Thyroid gland (tissue), 4 donors: Measurements from ENCODE around the gene CNBD2. TPM values are rescaled to one million over a fixed set of nuclear protein-coding genes. Genes with fewer than 3 reads are reported as not detected.

Experiments used
- DNase-seq, 2 donors: peaks; one replicate each; pipeline ENCODE4 v3.0.0-alpha.2; 2019
- H3K27ac ChIP-seq, 3 donors: fragments of 200-600 bp; sonication (generic); 1 replicate in 2 of 3; 2 replicates in 1 of 3; pipeline ENCODE4 v1.5.1; 2016 to 2019; ENCODE audit warnings: mild to moderate bottlenecking in 1 of 3, moderate library complexity in 1 of 3
- H3K27me3 ChIP-seq: fragments of 200-600 bp; sonication (generic); one replicate; pipeline ENCODE4 v1.5.1; 2019
- H3K36me3 ChIP-seq, 2 donors: fragments of 200-600 bp; sonication (generic); one replicate each; pipeline ENCODE4 v1.5.1; 2016 to 2019
- H3K4me1 ChIP-seq, 2 donors: fragments of 200-600 bp; sonication (generic); one replicate each; pipeline ENCODE4 v1.5.1; 2017 to 2019
- H3K4me3 ChIP-seq, 3 donors: fragments of 200-600 bp; sonication (generic); replicated peaks in 1 of 3; 1 replicate in 2 of 3; 2 replicates in 1 of 3; pipeline ENCODE4 v1.5.1; 2016; ENCODE audit warnings: mild to moderate bottlenecking in 1 of 3
- H3K9me3 ChIP-seq: fragments of 200-600 bp; sonication (generic); one replicate; pipeline ENCODE4 v1.5.1; 2017
- CTCF ChIP-seq, 6 experiments: fragments of 200-600 bp in 3 of 6; fragments of 450-650 bp in 3 of 6; sonication (generic) in 3 of 6; IDR thresholded peaks; one replicate each; pipeline ENCODE4 v1.5.1; 2016 to 2019; ENCODE audit warnings: antibody characterized with exemption in 6 of 6, mild to moderate bottlenecking in 2 of 6, inconsistent platforms in 1 of 6, moderate library complexity in 1 of 6
- POLR2A ChIP-seq, 2 donors: fragments of 450-650 bp; IDR thresholded peaks; one replicate each; pipeline ENCODE4 v1.6.1; 2017; ENCODE audit warnings: antibody characterized with exemption in 2 of 2, mild to moderate bottlenecking in 2 of 2, moderate library complexity in 1 of 2
- WGBS, 2 donors: methylation state at CpG; one replicate each; pipeline ENCODE4 v1.1.5; 2017; 5-methylcytosine and 5-hydroxymethylcytosine counted together
- intact Hi-C: fragments of 100-400 bp; cut with DNase I; formaldehyde crosslinking; loops from one replicate; pipeline ENCODE4 v1.15.1; 2023
- total RNA-seq, 4 donors: library from RNA; depleted of rRNA; stranded (reverse); fragments of >200 nt; gene quantifications; one replicate each; pipeline ENCODE4 v1.2.3, GENCODE V29; 2016

Gene CNBD2
- total RNA-seq, 4 donors from 2014 or later: 3.0 to 4.5 (median 3.8) TPM

DNA sequence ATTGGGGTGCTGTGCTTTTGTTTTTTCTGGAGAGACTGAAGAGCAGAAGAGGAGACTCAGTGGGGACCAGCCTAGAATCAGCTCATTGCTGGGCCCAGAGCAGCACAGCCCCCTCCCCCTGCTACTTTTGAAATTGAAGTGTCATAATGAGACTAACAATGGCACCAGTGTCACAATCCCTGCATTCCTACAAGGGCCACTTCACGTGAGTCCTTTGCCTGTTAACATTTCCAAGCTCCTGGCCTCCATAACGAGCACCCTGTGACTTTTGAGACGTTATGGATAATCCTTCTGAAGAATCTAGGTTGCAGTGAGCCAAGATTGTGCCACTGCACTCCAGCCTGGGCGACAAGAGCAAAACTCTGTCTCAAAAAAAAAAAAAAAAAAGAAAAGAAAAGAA lies 41.7 kb downstream of the CNBD2 start:
- no peaks in the 10 kb centered on the region for H3K4me1 ChIP-seq
- H3K9me3 ChIP-seq: no peaks in the 10 kb centered on the region
- H3K27me3 ChIP-seq: no peaks in the 10 kb centered on the region
- H3K4me3 ChIP-seq: no peak overlapping the region
- 38 to 68% methylated on average over 4 of the region's 4 CpGs for WGBS, 2 donors
- H3K36me3 ChIP-seq: no peaks in the 10 kb centered on the region
- no peak overlapping the region for H3K27ac ChIP-seq
- TF ChIP-seq POLR2A (IDR thresholded peaks at IDR 0.05): no peak
- no peak for TF ChIP-seq CTCF (IDR thresholded peaks at IDR 0.05)
- peak in 1 of 2 donors; percentile 3 for DNase-seq
- intact Hi-C loops: no loop called here

DNA sequence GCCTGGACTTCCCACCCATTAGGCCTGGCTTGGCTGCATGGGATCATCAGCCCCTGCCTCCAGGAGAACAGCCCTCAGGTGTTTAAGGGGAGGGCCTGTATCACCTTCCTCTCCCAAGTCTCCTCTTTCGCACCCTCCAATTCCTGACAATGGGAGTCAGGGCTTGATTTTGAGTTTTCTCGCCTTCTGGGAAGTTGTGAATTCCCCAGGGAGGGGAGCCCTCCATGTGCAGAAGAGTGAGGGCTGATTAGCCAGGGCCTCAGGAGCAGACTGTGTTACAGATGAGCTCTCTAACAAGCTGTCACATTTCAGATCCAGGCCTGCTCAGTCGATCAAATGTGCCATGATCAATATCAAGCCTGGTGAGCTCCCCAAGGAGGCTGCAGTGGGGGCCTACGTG lies 42.4 kb downstream of the CNBD2 start:
- Histone ChIP-seq H3K4me1 (no peaks in the 10 kb centered on the region), H3K27ac (no peak overlapping the region), H3K27me3 (no peaks in the 10 kb centered on the region), H3K36me3 (no peaks in the 10 kb centered on the region), H3K4me3 (no peak overlapping the region), H3K9me3 (no peaks in the 10 kb centered on the region)
- no peak for TF ChIP-seq CTCF (IDR thresholded peaks at IDR 0.05)
- TF ChIP-seq POLR2A (IDR thresholded peaks at IDR 0.05): no peak
- intact Hi-C loops: no loop called here
- no peak for DNase-seq
- 81% methylated on average over 4 of the region's 4 CpGs for whole genome bisulfite sequencing, 2 donors

DNA sequence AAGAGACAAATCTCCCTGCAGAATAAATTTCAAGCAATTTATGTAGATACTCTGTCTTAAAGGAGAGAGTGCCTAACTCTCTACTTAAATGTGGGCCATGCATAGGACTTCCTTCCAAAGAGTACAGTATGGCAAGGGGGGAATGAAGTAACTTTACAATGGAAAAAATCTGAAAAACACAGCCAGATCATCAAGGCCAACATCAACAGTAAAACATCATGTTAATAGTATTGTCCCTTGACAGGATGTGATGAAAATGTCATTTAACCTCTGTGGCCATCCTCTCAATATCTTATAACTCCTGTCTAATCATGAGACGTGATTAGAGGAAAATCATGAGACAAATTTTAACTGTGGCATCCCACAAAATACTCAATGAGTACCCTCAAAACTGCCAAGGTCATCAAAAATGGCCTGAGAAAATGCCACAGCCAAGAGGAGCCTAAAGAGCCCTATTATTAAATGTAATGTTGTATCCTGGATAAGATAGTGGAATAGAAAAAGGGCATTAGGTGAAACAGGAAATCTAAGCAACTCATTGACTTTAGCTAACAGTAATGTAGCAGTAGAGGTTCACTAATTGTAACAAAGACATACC lies 47.5 kb downstream of the CNBD2 start:
- intact Hi-C loops: no loop called here
- H3K9me3 ChIP-seq: no peaks in the 10 kb centered on the region
- H3K27me3 ChIP-seq: no peaks in the 10 kb centered on the region
- 92 to 100% methylated on average over 1 of the region's 1 CpG for WGBS, 2 donors
- DNase-seq: no peak
- H3K4me3 ChIP-seq: no peak overlapping the region
- no peak for TF ChIP-seq POLR2A (IDR thresholded peaks at IDR 0.05)
- no peak for TF ChIP-seq CTCF (IDR thresholded peaks at IDR 0.05)
- no peak overlapping the region for H3K27ac ChIP-seq
- H3K4me1 ChIP-seq: peaks cover 6 to 20% of the 10 kb centered on the region in 2 donors
- no peaks in the 10 kb centered on the region for H3K36me3 ChIP-seq

- peak; percentile 48 to 66 for DNase-seq
- Histone ChIP-seq H3K36me3 (no peaks in the 10 kb centered on the region), H3K27ac (peak overlapping the region; percentile 61 to 70 (median 66)), H3K9me3 (no peaks in the 10 kb centered on the region), H3K4me3 (no peak overlapping the region), H3K4me1 (peaks cover 6 to 20% of the 10 kb centered on the region in 2 donors), H3K27me3 (no peaks in the 10 kb centered on the region)
- intact Hi-C loops: no loop called here
- WGBS, 2 donors: 55 to 62% methylated on average over 11 of the region's 11 CpGs
- TF ChIP-seq CTCF (IDR thresholded peaks at IDR 0.05) (no peak), POLR2A (IDR thresholded peaks at IDR 0.05) (peak in 1 of 2 donors; percentile 33)
These were observed 48.9 kb downstream of the CNBD2 start for GRCh38 chr20:36017048-36017951.
